Measurements from ENCODE around the gene SH3RF3. TPM values are rescaled to one million over a fixed set of nuclear protein-coding genes. Genes with fewer than 3 reads are reported as not detected.
A peak's percentile ranks its signal among the peaks of the same experiment; 100 is the strongest.

Gene SH3RF3
- total and polyA plus RNA-seq, 2 of the 13 experiments (the other 11 are each of a cell fraction or from before 2014, with no cell fraction given): 0.04 TPM; not detected in 1

DNA sequence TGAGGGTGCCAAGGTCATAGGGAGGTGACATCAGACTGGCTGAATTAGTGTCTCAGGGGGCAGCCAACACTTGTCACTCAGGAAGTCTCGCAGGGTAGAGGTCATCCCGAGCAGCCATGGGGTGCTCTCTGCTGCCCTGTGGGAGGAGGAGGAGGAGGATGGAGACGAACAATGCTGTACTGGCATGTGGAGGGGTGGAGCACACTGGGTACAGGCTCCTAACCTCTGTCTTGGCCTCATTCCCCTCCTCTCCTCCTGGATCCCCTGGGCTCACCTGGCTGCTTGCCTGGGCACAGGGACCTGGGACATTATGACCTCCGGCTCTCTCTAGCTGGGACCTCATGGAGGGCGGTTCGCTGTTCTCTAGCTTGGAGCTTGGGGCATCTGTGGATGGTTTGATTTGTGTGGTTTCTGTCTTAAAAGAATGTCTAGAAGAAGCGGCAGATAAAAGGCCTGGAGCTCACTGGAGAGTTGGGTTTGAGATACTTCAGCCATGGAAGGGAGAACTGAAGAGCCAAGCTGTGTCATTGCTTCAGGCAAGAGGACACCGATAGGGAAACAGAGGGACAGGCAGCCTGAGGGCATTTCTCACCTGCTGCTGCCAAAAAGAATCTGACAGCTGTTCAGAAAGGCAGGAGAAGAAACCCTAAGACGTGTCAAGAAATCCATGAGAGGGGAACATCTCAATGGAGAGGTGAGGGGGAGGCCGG, 351.6 kb downstream of the SH3RF3 start:
- CTCF ChIA-PET (ENCODE audit: low intra/inter-chr PET ratio, low total read pairs): no interaction called here
- no peaks in the 10 kb centered on the region for H3K79me2 ChIP-seq (ENCODE audit: insufficient read depth, low read length)
- H3K27ac ChIP-seq (ENCODE audit: extremely low read length, insufficient read depth, low read length): no peak overlapping the region
- intact Hi-C loops (cut with micrococcal nuclease; ENCODE audit: unreplicated experiment): no loop called here
- FAIRE-seq (no peak), ATAC-seq (no peak), DNase-seq (ENCODE audit: low spot score) (no peak)
- in situ Hi-C loops (cut with HindIII; ENCODE audit: extremely low pct_ligation_motif_present, low pct_unique_long_range_greater_than_20kb): no loop called here
- no peak overlapping the region for H2AFZ ChIP-seq (ENCODE audit: low read length)
- H3K36me3 ChIP-seq (replicated peaks in 1 of 2; ENCODE audit: control insufficient read depth in 1 of 2, insufficient read depth in 2 of 2, low read length in 2 of 2): no peaks in the 10 kb centered on the region
- H3K9me3 ChIP-seq (ENCODE audit: low read length): no peaks in the 10 kb centered on the region
- peaks cover 2 to 7% of the 10 kb centered on the region in 2 experiments; a peak in 1 of 5 replicates for H3K27me3 ChIP-seq (ENCODE audit: control insufficient read depth in 1 of 2, insufficient read depth in 2 of 2, low read length in 2 of 2)
- no peak overlapping the region for H3K9ac ChIP-seq (ENCODE audit: insufficient read depth, low read depth, low read length)
- POLR2A ChIA-PET: no interaction called here
- WGBS (ENCODE audit: low lambda C conversion rate): 55% methylated on average over 10 of the region's 10 CpGs
- TF ChIP-seq ZSCAN22 (CRISPR knock-in tag; IDR thresholded peaks at IDR 0.05) (no peak), ZNF772 (CRISPR knock-in tag; IDR thresholded peaks at IDR 0.05) (no peak), ZNF263 (CRISPR knock-in tag; IDR thresholded peaks at IDR 0.05) (peak; percentile 66; the same call in 1 of the 2 replicates)
- TF ChIP-seq, protein P1, sequence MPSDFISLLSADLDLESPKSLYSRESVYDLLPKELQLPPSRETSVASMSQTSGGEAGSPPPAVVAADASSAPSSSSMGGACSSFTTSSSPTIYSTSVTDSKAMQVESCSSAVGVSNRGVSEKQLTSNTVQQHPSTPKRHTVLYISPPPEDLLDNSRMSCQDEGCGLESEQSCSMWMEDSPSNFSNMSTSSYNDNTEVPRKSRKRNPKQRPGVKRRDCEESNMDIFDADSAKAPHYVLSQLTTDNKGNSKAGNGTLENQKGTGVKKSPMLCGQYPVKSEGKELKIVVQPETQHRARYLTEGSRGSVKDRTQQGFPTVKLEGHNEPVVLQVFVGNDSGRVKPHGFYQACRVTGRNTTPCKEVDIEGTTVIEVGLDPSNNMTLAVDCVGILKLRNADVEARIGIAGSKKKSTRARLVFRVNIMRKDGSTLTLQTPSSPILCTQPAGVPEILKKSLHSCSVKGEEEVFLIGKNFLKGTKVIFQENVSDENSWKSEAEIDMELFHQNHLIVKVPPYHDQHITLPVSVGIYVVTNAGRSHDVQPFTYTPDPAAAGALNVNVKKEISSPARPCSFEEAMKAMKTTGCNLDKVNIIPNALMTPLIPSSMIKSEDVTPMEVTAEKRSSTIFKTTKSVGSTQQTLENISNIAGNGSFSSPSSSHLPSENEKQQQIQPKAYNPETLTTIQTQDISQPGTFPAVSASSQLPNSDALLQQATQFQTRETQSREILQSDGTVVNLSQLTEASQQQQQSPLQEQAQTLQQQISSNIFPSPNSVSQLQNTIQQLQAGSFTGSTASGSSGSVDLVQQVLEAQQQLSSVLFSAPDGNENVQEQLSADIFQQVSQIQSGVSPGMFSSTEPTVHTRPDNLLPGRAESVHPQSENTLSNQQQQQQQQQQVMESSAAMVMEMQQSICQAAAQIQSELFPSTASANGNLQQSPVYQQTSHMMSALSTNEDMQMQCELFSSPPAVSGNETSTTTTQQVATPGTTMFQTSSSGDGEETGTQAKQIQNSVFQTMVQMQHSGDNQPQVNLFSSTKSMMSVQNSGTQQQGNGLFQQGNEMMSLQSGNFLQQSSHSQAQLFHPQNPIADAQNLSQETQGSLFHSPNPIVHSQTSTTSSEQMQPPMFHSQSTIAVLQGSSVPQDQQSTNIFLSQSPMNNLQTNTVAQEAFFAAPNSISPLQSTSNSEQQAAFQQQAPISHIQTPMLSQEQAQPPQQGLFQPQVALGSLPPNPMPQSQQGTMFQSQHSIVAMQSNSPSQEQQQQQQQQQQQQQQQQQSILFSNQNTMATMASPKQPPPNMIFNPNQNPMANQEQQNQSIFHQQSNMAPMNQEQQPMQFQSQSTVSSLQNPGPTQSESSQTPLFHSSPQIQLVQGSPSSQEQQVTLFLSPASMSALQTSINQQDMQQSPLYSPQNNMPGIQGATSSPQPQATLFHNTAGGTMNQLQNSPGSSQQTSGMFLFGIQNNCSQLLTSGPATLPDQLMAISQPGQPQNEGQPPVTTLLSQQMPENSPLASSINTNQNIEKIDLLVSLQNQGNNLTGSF (CRISPR knock-in tag; IDR thresholded peaks at IDR 0.05): no peak
- no TSS peak for BruUV-seq (replicated peaks)
- no peak overlapping the region for H3K4me2 ChIP-seq (ENCODE audit: low read depth, low read length)
- H3K4me1 ChIP-seq (ENCODE audit: insufficient read depth, low read length): no peaks in the 10 kb centered on the region
- no peaks in the 10 kb centered on the region for H4K20me1 ChIP-seq (ENCODE audit: insufficient read depth, low read length)
- H3K4me3 ChIP-seq (replicated peaks in 1 of 3; ENCODE audit: insufficient read depth in 1 of 3, low read depth in 2 of 3, low read length in 3 of 3): no peak overlapping the region
